GM18517 (cell line): ENCODE measurements around the gene SIL1.

Experiments used
- ATAC-seq: cut with Tn5 transposase; IDR thresholded peaks from one replicate; pipeline ENCODE4 v1.9.1; 2021; ENCODE audit warnings: mild to moderate bottlenecking, moderate library complexity; ENCODE audit not compliant: unreplicated experiment

SIL1 gene

DNA sequence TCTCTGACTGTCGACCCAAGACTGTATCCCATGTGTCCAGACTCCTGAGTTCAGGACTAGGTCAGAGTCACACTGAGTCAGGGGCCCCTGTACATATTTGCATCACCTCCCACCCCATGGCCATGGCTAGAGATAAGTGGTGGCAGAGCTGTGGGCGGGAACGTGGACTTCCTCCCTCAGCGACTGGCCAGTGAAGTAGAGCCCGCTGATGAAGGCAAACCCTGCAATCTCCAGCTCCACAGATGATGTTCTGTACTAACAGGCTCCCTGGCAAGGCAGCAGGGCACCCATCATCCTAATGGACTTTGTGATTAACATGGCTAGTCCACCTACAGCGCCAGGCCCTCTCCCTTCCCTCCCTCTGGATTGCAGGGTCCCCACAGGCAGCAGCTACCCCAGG, 212.5 kb downstream of the SIL1 start:
- ATAC-seq = no peak

DNA sequence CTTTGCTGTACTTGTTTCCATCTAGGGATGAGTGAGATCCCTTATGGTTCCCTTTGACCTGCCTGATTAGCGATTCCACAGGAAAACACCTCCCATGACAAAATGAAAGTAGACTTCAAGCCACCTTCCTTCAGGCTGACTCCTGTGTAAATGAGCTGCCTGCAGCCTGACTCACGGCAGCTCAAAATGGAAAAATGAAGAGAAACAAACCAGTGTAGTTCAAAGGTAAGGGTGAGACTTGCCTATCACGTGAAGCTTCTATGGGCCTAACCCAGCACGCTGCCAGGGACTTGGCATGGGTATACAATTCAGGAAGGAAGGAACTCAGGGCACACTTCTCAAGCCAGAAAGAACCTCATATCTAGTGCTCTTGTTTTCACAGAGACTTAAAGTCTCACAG, 212.9 kb downstream of the SIL1 start:
- ATAC-seq = no peak

DNA sequence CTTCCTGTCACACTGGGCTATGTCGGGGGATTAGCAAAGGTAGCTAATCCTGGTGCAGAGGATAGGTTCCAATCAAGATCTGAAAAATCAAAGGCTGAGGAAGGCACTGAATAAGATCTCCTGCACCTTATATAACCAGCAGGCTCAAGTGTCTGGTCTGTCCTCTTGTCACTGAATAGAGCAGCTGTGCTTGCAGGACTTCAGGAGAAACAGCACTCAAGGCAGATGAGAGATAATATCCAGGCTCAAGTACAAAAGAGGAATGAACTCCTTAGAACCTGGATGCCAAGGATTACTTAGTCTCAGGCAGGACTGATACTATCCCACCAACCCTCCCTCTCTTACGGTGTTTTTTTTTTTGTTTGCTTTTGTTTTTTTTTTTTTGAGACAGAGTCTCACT, 214.2 kb downstream of the SIL1 start:
- ATAC-seq = no peak

GRCh38 chr5:138981586-138981985, 216.6 kb downstream of the SIL1 start:
- no peak for ATAC-seq

GRCh38 chr5:138981131-138981530, 217.0 kb downstream of the SIL1 start:
- ATAC-seq = no peak

GRCh38 chr5:138980441-138980840, 217.7 kb downstream of the SIL1 start:
- no peak for ATAC-seq

GRCh38 chr5:138979684-138980280, 218.4 kb downstream of the SIL1 start:
- ATAC-seq = no peak

- no peak for ATAC-seq
Measured at GRCh38 chr5:138978581-138978980, 219.6 kb downstream of the SIL1 start.

DNA sequence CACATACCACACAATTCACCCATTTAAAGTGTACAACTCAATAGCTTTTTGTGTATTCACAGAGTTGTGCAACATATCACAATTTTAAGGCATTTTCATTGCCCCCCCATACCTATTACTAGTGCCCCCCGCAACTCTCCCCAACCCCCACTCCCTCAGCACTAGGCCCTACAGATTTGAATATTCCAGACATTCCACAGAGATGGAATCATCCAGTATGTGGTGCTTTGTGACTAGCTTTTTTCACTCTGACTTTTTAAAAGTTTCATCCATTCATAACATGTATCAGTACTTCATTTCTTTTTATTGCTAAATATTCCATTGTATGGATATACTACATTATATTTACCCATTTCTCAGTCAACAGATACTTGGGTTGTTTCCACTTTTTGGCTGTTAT, 220.1 kb downstream of the SIL1 start:
- ATAC-seq = no peak

DNA sequence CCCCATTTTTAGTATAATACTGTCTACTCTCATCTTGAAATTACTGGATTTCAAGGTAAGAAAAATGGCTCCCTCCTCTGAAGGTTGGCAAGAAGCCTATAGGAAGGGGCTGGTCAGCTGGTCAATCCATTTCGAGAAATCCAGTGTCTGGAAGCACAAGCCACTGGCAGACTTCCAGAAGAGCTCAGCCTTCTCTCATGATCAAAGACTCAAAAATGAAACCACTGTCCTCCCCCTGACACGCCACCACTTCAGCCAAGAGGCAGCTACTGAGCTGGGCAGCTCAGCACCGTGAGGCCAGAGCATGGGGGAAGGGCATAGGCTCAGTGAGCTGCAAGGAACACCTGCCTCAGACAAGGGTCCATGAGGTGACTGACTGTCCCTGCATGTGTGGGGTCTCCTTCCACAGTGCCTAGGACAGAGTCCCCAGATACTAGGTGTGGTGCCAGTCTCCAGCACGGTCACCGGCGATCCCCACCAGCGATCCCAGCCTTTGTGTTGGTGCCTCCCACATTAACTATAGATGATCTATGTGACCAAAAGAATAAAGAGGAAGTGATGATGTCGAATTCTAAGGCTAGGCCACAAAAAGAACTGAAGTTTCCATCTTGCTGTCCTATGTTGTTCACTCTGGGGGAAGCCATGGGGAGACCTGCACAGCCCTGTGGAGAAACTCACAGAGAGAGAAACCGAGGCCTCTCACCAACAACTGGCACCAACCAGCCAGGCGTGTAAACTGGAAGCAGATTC, 222.9 kb downstream of the SIL1 start:
- no peak for ATAC-seq

- ATAC-seq = no peak
Measured at GRCh38 chr5:138974227-138975063, 223.7 kb downstream of the SIL1 start.

- no peak for ATAC-seq
Measured at GRCh38 chr5:138972836-138973235, 225.3 kb downstream of the SIL1 start.

DNA sequence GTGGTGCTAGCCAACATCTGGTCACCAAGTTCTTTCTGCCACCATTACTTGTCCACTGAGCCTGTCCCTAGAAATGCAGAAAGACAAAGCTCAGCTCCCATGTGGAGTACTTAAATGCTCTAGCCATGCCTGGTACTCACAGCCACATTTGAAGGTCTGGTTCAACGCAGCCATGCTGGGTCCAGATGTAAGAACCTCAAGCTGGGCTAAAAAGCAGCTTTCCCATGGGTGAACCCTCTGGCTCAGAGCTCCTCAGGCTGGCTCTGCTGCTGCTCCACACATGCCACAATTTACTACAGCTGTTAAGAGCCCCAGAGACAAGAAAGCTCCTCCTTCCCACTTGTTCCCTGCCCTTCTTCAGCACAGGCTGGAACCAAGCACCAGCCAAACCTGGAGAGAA, 225.9 kb downstream of the SIL1 start:
- no peak for ATAC-seq

- ATAC-seq = no peak
Measured at GRCh38 chr5:138969323-138970002, 228.7 kb downstream of the SIL1 start.

DNA sequence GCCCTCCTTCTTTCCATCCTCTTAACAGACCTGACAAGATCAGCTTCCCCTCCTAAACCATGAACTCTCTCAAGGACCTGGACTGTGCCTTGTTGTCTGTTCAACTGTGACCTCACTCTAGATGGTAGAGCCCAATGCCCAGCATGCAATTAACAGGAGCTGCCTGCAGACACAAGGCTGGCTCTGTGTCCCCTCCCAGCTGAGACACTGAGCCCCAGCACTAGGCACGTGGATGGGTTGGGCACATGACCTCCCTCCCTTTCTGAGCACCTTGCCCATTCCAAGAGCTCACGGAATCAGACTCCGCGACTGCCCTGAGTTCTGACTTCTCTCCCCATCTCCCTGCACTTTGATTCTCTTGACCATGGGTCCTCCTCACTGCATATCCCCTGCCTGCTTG, 229.6 kb downstream of the SIL1 start:
- ATAC-seq = no peak

DNA sequence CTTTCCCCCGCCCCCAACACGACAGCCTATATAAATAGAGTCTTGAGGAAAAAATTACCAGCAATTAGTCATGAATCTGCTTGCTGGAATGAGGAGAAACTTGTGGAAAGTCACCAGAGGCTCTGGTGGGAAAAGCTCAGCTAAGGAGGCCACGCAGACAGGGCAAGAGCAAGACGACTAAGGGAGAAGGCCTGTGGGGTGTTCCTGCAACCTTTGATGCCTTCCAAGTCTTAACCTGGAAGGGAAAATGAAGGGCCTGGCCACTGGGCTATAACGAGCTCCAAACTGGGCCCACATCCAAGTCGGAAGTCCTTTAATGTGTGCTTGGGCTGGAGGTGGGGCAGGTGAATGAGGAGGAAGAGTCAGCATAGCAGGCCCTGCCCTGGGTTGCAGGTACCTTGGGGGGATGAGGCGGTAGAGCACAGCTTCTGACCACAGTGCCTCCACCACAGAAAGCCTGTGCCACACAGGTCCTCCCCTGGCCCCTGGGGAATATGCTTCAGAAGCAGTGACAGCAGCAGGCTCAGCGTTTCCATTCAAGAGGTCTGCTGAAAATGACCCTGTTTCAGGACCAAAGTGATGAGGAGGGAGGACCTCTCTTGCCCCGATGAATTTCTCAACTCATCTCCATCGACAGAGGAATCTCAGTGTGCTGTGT, 230.2 kb downstream of the SIL1 start:
- no peak for ATAC-seq

DNA sequence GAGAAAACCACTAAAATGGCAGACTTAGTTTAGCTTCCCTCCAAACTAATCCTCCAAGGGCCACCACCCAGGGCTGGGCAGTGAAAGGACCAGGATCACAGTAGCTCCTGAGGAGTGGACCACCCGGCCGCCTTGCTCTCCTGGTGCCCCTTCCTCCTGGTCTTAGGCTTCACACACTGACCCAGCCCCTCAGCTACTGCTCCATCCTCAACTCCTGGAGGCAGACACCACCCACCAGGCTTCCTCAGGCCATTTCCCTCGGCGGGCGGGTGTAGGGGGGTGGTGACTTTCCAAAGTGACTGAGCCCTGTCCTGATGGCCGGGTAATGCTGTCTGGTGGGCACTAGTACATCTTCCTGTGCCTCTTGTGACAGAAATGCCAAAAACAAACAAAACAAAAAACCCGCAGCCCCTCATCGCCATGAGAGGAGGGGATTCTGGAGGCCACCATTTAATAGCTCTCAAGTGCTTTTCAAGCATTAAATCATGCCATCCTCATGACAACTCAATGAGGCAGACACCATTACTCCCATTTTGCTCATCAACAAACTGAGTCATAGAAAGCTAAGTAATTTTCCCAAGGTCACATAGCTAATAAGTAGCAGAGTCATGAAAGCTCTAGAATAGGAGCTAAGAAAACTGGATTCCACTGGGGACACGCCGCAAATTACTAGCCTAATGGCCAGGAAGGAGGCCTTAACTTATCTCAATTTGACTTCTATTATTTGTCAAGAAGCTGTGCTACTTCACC, 231.8 kb downstream of the SIL1 start:
- no peak for ATAC-seq

GRCh38 chr5:138965626-138966025, 232.5 kb downstream of the SIL1 start:
- ATAC-seq = no peak

- ATAC-seq = no peak
Measured at GRCh38 chr5:138964647-138965201, 233.4 kb downstream of the SIL1 start.
